ENCODE results near the gene SPATA16.

SPATA16 gene

GRCh38 chr3:172946061-172946460 lies 195.0 kb downstream of the SPATA16 start:
- TF ChIP-seq ZNF70 (CRISPR knock-in tag; IDR thresholded peaks at IDR 0.05) (no peak), ISL1 (CRISPR knock-in tag; IDR thresholded peaks at IDR 0.05) (no peak), ESRRG (CRISPR knock-in tag; IDR thresholded peaks at IDR 0.05) (no peak), BACH2 (CRISPR knock-in tag; IDR thresholded peaks at IDR 0.05; ENCODE audit: borderline replicate concordance) (no peak), TCF4 (CRISPR knock-in tag; IDR thresholded peaks at IDR 0.05; ENCODE audit: borderline replicate concordance) (no peak), ZNF8 (CRISPR knock-in tag; IDR thresholded peaks at IDR 0.05) (no peak), ZC3H10 (CRISPR knock-in tag; IDR thresholded peaks at IDR 0.05) (no peak), TOX (CRISPR knock-in tag; IDR thresholded peaks at IDR 0.05; ENCODE audit: borderline replicate concordance) (no peak), POU6F1 (CRISPR knock-in tag; IDR thresholded peaks at IDR 0.05; ENCODE audit: borderline replicate concordance, low read depth) (no peak), GLIS3 (CRISPR knock-in tag; IDR thresholded peaks at IDR 0.05) (no peak), ARNTL (CRISPR knock-in tag; IDR thresholded peaks at IDR 0.05; ENCODE audit: borderline replicate concordance, low read depth) (no peak)
- no peak for ATAC-seq

GRCh38 chr3:172939651-172940293 lies 201.3 kb downstream of the SPATA16 start:
- TF ChIP-seq POU6F1 (CRISPR knock-in tag; IDR thresholded peaks at IDR 0.05; ENCODE audit: borderline replicate concordance, low read depth) (no peak), CSRNP3 (CRISPR knock-in tag; IDR thresholded peaks at IDR 0.05) (no peak), OSR1 (CRISPR knock-in tag; IDR thresholded peaks at IDR 0.05) (no peak), GLIS3 (CRISPR knock-in tag; IDR thresholded peaks at IDR 0.05) (no peak), CREB5 (CRISPR knock-in tag; IDR thresholded peaks at IDR 0.05; ENCODE audit: low read depth) (no peak), ZNF565 (CRISPR knock-in tag; conservative IDR thresholded peaks at IDR 0.05; ENCODE audit: low read depth) (no peak), RARB (CRISPR knock-in tag; IDR thresholded peaks at IDR 0.05) (no peak), ZC3H10 (CRISPR knock-in tag; IDR thresholded peaks at IDR 0.05) (no peak), ESRRG (CRISPR knock-in tag; IDR thresholded peaks at IDR 0.05) (no peak), TOX (CRISPR knock-in tag; IDR thresholded peaks at IDR 0.05; ENCODE audit: borderline replicate concordance) (no peak), ZFP30 (CRISPR knock-in tag; IDR thresholded peaks at IDR 0.05) (no peak), ZNF70 (CRISPR knock-in tag; IDR thresholded peaks at IDR 0.05) (no peak)
- no peak for ATAC-seq

- no peak for ATAC-seq
- TF ChIP-seq ARNTL (CRISPR knock-in tag; IDR thresholded peaks at IDR 0.05; ENCODE audit: borderline replicate concordance, low read depth) = no peak
- TF ChIP-seq PPARA (CRISPR knock-in tag; IDR thresholded peaks at IDR 0.05; ENCODE audit: borderline replicate concordance) = no peak
- no peak for TF ChIP-seq ZNF8 (CRISPR knock-in tag; IDR thresholded peaks at IDR 0.05)
Measured at GRCh38 chr3:172938788-172939187, 202.2 kb downstream of the SPATA16 start.

GRCh38 chr3:172931746-172932285 lies 209.2 kb downstream of the SPATA16 start:
- ATAC-seq = no peak
- no peak for TF ChIP-seq ZNF565 (CRISPR knock-in tag; conservative IDR thresholded peaks at IDR 0.05; ENCODE audit: low read depth)
- no peak for TF ChIP-seq CSRNP3 (CRISPR knock-in tag; IDR thresholded peaks at IDR 0.05)
- TF ChIP-seq BACH2 (CRISPR knock-in tag; IDR thresholded peaks at IDR 0.05; ENCODE audit: borderline replicate concordance) = no peak
- no peak for TF ChIP-seq RARB (CRISPR knock-in tag; IDR thresholded peaks at IDR 0.05)
- TF ChIP-seq GLIS3 (CRISPR knock-in tag; IDR thresholded peaks at IDR 0.05) = no peak
- TF ChIP-seq PATZ1 (CRISPR knock-in tag; IDR thresholded peaks at IDR 0.05; ENCODE audit: borderline replicate concordance) = no peak
- no peak for TF ChIP-seq ZFP30 (CRISPR knock-in tag; IDR thresholded peaks at IDR 0.05)
- no peak for TF ChIP-seq ARNTL (CRISPR knock-in tag; IDR thresholded peaks at IDR 0.05; ENCODE audit: borderline replicate concordance, low read depth)
- TF ChIP-seq SNAI2 (CRISPR knock-in tag; IDR thresholded peaks at IDR 0.05) = no peak
- no peak for TF ChIP-seq TOX (CRISPR knock-in tag; IDR thresholded peaks at IDR 0.05; ENCODE audit: borderline replicate concordance)
- TF ChIP-seq PPARA (CRISPR knock-in tag; IDR thresholded peaks at IDR 0.05; ENCODE audit: borderline replicate concordance) = no peak
- TF ChIP-seq CREB5 (CRISPR knock-in tag; IDR thresholded peaks at IDR 0.05; ENCODE audit: low read depth) = no peak
- no peak for TF ChIP-seq OSR1 (CRISPR knock-in tag; IDR thresholded peaks at IDR 0.05)
- TF ChIP-seq ZFP3 (CRISPR knock-in tag; IDR thresholded peaks at IDR 0.05) = no peak
- no peak for TF ChIP-seq CSDC2 (CRISPR knock-in tag; IDR thresholded peaks at IDR 0.05)
- no peak for TF ChIP-seq ISL1 (CRISPR knock-in tag; IDR thresholded peaks at IDR 0.05)

Measured in SK-N-SH treated with all-trans-retinoic acid at 6 μM for 48 hours (cell line).